HG03097 (cell line): ENCODE measurements around the gene ZC3H7B.
A peak's percentile ranks its signal among the peaks of the same experiment; 100 is the strongest.
"Not testable (repeated sequence)": the region's sequence is repeated elsewhere in the genome, so short reads cannot be mapped to it uniquely, and the experiment has no call there.

Experiments used
- ATAC-seq: cut with Tn5 transposase; IDR thresholded peaks from one replicate; pipeline ENCODE4 v1.9.1; 2021; ENCODE audit not compliant: unreplicated experiment, low FRiP score

The ZC3H7B gene

GRCh38 chr22:41368543-41369423 is 67.5 kb downstream of the ZC3H7B start:
- ATAC-seq = no peak

- no peak for ATAC-seq
These were observed 68.1 kb downstream of the ZC3H7B start for GRCh38 chr22:41369424-41369745.

GRCh38 chr22:41369837-41370236 is 68.5 kb downstream of the ZC3H7B start:
- no peak for ATAC-seq

- no peak for ATAC-seq
These were observed 76.5 kb downstream of the ZC3H7B start for GRCh38 chr22:41377846-41378245.

GRCh38 chr22:41380993-41381328 is 79.6 kb downstream of the ZC3H7B start:
- peak; percentile 13 for ATAC-seq

GRCh38 chr22:41381329-41382097 is 80.2 kb downstream of the ZC3H7B start, which contains the start of gene TEF:
TSS of gene TEF (plus strand) at chr22:41381942. CDS start at chr22:41382045, 103 bp downstream.
- ATAC-seq = peak; percentile 91

GRCh38 chr22:41382098-41382578 is 80.8 kb downstream of the ZC3H7B start:
- ATAC-seq = peak; percentile 17

GRCh38 chr22:41382610-41383009 is 81.3 kb downstream of the ZC3H7B start:
- no peak for ATAC-seq

GRCh38 chr22:41383085-41383484 is 81.8 kb downstream of the ZC3H7B start:
- ATAC-seq = no peak

- ATAC-seq = no peak
These were observed 82.8 kb downstream of the ZC3H7B start for GRCh38 chr22:41384128-41384527.

- no peak for ATAC-seq
These were observed 86.0 kb downstream of the ZC3H7B start for GRCh38 chr22:41387341-41387740.

- ATAC-seq = no peak
These were observed 92.7 kb downstream of the ZC3H7B start for GRCh38 chr22:41394012-41394356.

GRCh38 chr22:41395531-41396240 is 94.4 kb downstream of the ZC3H7B start:
- no peak for ATAC-seq

- ATAC-seq = no peak
These were observed 96.0 kb downstream of the ZC3H7B start for GRCh38 chr22:41397143-41397811.

GRCh38 chr22:41398921-41399320 is 97.6 kb downstream of the ZC3H7B start:
- ATAC-seq = no peak

- no peak for ATAC-seq
These were observed 100.7 kb downstream of the ZC3H7B start for GRCh38 chr22:41401781-41402648.

GRCh38 chr22:41402851-41403250 is 101.5 kb downstream of the ZC3H7B start:
- not testable (repeated sequence) for ATAC-seq

- ATAC-seq = peak; percentile 70
These were observed 102.4 kb downstream of the ZC3H7B start for GRCh38 chr22:41403532-41404318.

- no peak for ATAC-seq
These were observed 104.3 kb downstream of the ZC3H7B start for GRCh38 chr22:41405588-41405987.
